ENCODE results near the gene STPG3.

The STPG3 gene

DNA sequence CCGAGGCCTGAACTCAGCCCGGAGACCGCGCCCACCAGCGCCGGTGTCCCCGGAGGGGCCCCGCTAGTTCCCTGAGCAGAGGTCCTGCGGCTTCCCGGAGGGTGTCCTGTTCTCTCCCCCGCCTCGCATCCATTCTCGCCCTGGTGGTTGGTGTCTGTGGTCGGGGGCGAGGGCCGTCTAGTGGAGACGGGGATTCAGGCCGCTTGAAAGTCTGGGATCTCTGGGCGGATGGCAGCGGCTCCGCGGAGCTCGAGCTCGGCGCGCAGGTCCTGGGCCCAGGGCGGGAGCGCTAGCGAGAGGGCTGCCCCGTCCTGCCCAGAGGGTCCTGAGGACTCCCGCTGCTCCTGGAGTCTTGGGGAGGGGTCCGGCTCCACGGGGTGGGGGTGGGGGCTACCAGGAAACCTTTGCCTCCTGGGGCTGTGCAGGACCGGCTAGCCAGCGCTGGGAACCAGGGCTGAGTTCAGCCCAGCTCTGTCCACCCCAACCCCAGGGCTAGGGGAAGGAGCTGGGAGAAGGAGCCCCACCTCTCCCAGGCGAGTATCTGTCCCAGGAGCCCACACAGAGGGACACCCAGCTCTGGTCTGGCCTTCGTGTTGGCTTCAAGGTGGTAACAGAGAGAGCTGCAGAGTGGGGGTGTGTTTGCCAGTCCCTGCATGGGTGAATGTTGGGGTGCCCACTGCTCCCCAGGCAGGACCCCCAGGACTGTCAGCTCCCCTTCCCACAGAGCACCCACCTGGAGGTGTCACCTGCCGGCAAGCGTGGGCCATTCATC is 30.4 kb downstream of the STPG3 start:
- DNase-seq, result peak; percentile 45

DNA sequence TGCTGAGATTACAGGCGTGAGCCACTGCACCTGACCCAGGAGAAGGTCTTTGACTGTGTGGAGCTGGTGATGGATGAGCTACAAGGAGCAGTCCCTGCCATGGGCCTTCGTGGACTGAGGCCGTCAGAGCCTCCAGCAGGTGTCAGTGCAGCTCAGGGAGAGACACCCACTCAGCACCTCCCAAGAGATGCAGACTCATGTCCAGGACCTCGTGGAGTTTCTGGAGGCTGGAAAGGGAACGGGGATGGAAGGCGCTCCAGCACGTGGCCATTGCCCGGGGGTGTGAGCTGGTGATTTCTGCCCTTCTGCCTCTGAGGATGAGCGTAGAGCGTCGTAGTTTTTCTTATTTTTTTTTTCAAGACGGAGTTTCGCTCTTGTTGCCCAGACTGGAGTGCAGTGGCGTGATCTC is 35.9 kb downstream of the STPG3 start:
- DNase-seq, result peak; percentile 34

DNA sequence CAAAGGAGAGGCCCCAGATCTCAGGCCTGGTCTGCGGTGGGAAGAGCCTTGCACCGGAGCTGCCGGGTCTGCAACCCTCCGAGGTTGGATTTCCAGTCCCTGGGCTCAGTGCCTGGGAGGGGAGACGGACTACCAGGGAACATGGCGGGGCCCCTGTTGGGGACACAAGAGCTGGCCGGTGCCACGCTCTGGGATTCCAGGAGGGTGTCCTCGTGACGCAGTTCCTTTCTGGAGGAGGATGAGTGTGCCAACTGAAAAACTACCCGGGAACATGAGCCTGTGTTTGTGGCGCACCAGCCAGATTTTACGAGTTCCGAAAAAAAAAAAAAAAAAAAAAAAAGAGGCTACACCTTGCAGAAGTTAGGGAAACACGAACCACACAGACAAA is 42.0 kb downstream of the STPG3 start:
- DNase-seq, result no peak

DNA sequence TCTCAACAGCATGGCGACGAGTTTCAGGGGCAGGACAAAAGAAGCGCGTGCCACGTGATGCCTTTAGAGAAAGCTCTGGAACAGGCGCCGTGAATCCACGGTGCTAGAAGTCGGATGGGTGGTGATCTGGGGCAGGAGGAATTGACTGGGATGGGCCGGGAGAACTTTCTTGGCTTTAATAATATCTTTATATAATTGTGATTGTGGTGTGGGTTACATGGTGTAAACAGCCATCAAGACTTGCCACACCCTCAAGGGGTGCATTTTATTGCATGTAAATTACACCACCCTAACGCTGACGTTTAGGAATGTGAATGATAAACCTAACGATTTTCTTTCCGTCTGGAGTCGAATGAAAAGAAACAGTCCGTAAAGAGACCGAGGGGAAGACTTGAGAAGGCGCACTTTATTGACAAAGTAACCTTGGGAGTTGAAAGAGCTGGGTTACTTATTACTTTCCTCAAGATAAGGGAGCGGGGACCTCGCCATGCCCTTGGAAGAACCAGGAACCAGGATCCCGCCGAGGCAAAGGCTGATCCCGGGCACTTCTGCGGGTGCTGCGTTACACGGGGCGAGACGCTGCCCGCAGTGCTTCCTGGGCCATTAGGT is 42.5 kb downstream of the STPG3 start:
- no peak for DNase-seq

DNA sequence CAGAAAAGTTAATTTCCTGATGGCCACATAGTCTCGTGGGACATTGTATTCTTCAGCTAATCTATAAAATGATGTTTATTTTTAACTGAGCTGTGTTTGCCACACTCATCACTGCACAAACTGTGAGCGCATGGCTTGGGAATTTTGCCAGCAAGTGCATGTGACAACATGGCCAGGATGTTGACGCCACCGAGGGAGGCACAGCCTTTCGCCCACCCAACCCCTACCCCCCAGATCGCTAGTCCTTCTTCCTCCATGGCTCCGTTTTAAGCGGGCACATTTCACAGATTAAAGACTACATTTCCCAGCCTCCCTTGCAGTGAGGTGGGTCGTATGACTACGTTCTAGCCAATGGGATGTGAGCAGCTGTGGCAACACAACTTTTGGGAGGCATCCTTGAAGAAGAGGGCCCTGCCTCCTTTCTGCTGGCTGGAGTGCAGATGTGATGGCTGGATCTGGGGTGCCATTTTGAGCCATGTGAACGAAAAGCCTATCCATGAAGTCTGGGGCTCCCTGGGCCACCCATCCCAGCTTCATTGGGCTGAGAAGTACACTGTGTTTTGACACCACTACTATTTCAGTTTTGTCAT is 43.1 kb downstream of the STPG3 start:
- peak; percentile 29 for DNase-seq

DNA sequence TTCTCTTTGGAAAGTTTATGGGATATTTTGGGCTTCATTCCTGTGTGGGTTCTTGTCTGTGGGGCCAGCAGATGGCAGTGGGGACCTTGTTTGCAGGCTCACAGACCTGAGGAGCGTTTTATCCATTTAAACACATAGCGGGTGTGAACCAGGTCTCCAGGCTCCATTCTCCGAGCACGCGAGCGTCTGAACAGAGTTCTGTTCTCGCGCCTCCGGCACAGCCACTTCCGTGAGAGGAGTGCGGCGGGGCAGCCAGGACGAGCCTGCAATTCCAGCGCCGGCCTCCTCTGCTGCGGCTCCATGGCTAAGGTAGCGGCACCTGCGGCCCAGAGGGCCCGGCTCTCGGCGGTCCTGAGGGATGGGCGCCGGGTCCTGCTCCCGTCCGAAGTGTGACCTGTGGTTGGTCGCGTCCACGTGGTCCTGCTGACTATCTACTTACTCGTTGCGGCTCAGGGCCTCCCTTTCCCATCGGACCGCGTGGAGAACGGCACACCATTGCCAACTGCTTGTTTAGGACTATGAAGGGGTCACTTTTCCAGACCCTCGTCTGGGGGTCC is 43.7 kb downstream of the STPG3 start:
- DNase-seq, result peak; percentile 34

DNA sequence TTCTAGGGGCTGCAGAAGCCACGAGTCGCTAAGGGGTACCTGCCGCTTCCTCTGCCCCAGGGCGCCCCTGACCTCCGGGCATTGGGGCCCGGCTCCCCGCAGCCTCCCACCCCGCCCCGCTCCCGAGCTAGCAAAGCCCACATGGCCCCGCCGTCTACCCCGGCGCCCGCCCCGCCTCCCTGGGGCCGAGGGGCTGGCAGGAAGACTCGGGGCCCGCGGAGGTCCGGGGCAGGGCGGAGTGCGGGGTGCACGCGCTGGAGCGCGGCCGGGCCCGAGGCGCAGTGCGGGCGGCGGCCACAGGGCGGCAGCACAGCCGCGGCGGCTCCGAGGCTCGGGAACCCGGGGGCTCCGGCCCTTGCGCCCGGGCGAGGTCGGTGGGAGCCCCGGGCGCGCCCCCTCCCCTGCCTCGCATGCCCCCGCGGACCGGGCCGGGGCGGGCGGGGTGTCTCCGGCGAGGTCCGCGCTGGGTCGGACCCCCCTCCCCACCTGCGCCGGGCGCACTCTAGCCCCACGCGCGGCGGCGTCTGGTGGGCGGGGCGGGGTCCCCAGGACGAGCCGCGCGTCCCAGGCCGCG is 44.2 kb downstream of the STPG3 start:
- peak; percentile 26 for DNase-seq

DNA sequence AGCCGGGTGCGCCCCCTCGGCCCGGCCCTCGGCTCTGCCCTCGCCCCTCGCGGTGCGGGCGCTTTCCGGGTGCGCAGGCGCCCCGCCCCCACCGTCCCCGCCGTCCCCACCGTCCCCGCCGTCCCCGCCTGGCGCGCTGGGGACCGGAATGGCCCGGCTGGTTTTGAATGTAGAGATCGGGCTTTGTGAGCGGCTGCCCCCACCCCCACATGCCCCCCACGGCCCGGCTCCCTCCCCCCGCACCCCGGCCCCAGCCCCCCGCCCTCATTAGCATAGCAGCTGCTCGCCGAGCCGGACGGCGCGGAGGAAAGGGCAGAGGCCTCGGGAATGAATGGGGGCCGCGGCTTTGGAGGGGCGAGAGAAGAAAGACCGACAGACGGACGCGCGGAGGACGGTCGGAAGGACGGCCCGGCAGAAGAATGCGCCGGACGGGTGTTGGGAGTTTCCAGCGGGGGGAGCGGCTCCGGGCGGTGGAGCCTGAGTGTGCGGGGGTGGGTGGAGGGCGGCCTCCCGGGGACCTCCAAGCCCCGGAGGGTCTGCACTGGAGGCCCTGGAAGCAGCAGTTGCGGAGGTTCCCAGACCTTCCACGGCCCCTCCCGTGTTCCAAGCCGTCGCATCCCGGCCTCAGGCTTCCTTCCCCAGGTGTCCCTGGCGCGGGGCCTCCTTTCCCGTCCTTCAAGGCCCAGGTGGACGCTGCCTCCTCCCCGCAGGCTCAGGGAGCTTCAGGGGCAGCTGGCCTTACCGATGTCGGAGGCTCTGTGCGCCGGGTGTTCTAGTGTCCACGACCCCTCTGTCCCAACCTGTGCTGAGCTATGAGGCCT is 45.0 kb downstream of the STPG3 start:
- peak; percentile 34 for DNase-seq

DNA sequence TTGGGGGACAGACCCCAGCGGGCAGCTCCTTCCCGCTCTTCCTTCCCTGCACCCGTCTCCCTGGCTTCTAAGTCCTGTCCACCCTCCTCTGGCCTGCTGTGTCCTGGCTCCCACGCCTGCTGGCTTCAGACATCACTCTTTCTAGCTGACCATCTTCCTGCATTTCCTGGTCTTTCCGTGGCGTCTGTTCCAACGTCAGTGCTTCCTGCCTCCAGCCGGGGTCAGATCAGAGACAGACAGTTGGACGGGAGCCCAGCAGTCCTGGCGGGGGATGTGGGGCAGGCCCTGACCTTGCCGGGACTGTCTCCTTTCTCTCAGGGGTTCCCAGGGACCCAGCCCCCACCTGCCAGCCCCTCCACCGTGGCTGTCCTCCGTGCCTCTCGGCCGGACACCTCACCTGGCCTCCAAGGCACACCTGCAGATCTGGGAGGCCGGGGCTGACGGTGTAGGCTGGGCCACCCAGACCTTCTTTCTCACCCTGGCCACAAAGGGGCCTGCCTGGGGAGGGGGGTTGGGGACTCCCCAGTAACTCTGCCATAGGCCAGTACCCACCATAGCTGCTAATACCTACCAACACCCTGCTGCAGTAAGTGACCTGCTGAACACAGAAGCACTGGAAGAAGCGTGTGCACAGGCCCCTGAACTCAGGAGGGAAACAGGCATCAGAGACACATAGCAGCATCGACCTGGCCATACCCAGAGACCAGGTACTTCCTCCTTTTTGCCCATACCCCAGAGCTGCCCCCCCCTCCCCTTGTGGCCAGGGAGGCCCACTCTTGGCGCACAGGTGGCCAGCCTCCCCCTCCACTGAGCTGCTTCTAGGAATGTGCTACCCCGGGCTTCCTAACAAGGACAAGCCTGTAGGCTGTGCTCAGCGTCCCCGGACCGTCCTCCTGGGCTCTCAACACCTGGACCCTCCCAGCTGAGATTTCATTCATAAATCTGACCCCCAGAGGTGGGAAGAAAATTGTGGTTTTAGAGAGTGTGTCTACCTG is 45.9 kb downstream of the STPG3 start:
- DNase-seq, result peak; percentile 47

DNA sequence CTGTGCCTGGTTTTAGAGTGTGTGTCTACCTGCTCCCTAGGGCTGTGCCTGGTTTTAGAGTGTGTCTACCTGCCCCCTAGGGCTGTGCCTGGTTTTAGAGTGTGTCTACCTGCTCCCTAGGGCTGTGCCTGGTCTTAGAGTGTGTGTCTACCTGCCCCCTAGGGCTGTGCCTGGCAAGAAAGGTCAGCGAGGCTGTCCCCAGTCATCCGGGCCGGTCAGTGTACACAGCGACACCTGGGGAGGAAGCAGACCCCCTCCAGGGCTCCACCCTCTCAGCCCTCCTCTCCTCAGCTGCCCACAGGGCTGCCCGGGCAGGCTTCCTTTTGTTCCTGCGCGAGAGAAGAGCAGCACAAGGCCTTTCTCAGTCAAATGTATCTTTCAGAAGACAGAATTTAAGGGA is 46.9 kb downstream of the STPG3 start:
- DNase-seq, result no peak

DNA sequence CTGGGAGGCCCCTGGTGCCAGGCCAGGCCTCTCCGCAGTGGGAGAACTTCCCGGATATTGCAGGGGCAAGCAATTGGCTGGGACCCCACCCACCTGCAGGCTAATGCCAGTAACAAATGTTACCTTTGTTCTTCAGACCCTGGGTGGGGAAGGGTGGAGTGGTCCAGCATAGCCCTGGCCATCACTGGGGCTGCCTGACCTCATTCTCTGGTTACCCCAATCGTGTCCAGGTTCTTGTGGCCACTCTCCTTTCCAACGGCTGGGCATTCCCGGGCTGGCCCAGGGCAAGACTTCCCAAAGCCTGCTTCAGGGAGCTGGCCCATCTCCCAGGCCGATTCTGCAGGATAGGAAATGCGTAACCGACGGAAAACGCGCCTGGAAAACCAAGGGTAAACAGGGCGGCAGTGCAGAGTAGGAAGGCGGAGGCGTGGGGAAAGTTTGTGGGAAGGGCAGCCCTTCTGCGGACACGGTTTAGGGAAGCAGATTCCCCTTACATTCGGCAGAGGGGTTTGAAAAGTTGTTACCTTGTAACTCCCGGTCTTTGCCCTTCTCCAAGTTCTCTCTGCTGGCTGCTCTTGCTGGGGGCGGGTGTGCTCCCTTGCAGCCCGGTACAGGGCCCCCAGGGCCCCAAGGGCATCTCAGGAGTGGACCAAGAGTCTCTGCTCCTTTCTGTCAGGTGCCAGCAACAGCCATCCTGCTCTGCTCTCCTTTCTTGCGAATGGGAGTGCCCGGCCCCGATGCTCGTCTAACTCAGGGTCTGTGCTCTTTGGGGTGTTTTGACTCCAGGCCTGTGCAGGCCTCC is 47.5 kb downstream of the STPG3 start:
- DNase-seq, result peak; percentile 48

DNA sequence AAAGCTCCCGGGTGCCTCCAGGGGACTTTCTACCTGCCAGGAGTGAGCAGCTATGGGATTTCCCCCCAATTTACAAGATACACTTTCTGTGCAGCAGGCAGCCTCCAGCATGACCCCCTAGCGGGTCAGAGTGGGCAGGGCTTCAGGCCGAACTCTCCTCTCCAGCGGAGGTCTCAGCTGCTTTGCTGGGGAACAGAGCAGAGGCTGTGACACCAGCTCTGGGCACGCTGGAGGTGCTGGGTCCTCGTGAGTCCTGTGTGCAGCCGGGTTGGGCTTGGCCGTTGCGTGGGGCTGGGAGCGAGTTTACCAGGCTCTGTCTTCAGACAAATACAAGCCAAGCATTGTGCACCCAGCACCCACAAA is 48.1 kb downstream of the STPG3 start:
- DNase-seq, result peak; percentile 33

DNA sequence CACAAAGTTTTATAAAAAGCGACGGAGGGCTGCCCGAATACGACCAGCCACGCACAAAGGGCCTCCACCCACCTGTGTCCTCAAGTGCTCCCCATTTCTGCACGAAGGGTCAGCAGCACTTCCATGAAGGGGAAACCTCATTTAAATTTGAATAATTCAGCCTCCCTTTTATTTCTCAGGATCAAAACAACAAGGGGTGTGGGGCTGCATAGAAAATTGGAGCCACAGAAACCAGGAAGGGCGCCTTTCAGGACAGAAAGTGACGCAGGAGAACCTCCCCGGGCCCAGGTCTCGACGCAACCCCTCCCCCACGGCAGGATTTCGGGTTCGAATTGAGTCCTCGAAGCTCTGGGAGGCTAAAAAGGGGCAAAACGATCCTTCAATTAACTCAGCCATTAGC is 48.9 kb downstream of the STPG3 start:
- no peak for DNase-seq

DNA sequence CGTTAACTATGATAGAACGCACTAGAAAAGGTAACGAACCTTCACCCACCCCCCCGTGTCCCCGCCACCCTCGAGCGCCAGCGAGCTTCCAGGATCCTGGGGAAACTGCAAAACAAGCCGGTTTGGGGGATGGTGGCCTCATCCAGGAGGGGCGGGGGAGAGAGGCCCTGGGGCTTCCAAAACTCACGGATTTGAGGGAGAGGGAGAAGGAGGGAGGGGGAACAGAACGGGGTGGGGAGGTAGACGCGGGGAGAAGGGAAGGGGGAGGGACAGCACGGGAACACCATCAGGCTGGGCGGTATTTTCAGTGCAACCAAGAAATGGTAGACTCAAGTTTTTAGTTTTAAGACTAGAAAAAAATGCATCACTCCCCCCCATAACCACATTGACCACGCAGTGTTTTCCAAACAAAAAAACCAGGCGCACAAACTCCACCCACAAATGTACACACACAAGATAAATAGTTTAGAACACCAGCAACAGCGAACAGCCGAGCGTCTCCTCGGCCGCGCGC is 49.5 kb downstream of the STPG3 start:
- no peak for DNase-seq

DNA sequence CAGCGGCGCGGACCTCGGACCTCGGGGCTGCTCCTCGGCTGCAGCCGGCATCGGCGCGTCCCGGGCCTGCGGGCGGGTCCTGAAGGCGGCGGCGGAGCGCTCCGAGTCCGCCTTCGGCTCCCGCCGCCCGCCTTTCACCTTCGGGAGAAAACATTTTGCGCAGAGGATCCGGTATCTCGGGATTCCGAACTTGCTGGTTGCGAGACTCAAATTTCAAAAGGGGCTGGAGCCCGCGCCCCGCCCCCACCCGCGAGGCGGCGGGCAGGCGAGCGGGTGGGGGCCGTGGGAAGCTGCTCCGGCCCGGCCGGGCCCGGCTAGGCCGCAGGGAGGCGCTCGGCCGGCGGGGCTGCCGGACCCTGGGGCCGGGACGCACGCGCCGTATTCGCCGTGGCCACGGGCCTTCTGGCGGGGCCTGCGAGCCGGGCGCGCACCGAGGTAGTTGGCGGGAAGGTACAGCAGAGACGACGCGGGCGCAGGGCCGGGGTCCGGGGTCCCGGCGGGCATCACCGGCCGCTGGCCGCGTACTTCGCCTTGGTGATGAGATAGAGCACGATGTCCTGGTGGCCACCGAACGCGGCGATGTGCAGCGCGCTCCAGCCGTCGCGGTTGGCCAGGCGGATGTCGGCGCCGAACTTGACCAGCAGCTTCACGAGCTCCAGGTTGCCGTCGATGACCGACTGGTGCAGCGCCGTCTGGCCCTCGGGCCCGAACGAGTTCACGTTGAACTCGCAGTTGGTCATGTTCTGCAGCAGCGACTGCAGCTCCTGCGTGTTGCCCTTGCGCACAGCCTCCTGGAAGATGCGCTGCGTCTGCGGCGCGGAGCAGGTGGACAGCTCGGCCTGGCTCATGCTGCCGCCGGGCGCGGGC is 50.2 kb downstream of the STPG3 start:
- peak; percentile 62 for DNase-seq

DNA sequence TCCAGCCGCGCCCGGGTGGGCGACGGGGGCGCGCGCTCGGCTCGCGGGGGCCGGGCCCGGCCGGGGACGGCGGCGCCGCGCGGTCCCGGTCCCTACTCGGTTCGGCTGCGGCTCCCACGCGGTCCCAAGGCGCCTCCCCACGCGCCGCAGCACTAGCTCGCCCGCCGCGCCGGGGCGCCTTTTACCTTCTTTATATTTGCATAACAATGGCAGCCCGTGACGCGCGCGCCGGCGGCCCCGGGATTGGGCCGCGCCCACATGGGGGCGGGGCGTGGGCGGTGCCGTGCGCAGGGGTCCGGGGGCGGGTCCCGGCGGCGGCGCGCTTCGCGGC is 51.0 kb downstream of the STPG3 start, which contains the start of gene NRARP:
Gene NRARP (minus strand): TSS at position 154 of the 331 bp plus-strand sequence. CDS start 343 bp downstream, outside the sequence.
- DNase-seq, result peak; percentile 88

DNA sequence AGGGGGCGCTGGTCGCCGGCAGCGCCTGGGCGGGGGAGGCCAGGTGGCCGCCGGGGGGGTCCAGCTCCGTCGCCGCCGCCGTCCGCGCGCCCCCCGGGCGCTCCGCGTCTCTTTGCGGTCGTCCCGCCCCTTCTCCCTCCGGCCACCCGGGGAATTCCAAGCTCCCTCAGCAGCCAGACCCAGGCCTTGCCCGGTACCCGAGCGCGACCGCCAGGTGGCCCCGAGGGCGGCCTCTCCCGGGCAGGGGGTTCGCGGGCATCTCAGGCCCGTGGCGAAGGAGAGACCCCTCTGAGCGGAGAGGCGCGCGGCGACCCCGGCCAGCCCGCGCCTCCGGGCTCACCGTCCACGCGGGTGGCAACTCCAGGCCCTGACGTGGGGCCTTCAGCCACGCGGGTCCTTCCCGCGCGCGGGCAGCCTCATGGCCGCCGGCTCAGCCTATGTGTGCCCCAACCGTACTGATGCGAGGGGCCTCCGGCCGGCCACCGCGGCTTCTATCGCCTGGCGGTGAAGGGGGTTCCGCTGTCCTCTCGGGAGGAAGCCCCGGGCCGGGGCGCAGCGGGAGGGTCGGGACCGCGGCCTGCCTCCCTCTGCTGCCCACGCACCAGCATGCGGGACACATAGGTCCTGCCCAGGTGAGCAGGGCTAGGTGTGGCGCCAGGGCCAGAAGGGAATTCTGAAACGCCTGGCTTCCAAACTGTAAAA is 51.5 kb downstream of the STPG3 start:
- DNase-seq, result peak; percentile 48

Data from left hindlimb (tissue), 1 donor.